Gastroesophageal sphincter (tissue), 4 donors: ENCODE results near the gene ZMPSTE24. TPM values are rescaled to one million over a fixed set of nuclear protein-coding genes. Genes with fewer than 3 reads are reported as not detected.

Source experiments
- ATAC-seq: fragments of 150-250 bp; one replicate; pipeline ENCODE4 v1.9.1; 2016; ENCODE audit warnings: mild to moderate bottlenecking, moderate library complexity
- H3K27ac ChIP-seq, 4 donors: fragments of 200-600 bp; sonication (generic) in 3 of 4; 1 replicate in 3 of 4; 2 replicates in 1 of 4; pipeline ENCODE4 v1.5.1; 2016 to 2019
- H3K27me3 ChIP-seq: fragments of 200-600 bp; sonication (generic); one replicate; pipeline ENCODE4 v1.5.1; 2019
- H3K36me3 ChIP-seq, 2 donors: fragments of 200-600 bp; sonication (generic); one replicate each; pipeline ENCODE4 v1.5.1; 2019; ENCODE audit warnings: control low read depth in 1 of 2
- H3K4me1 ChIP-seq, 3 donors: fragments of 200-600 bp; sonication (generic); 1 replicate in 2 of 3; 2 replicates in 1 of 3; pipeline ENCODE4 v1.5.1; 2016 to 2019; ENCODE audit warnings: control low read depth in 2 of 3
- H3K4me3 ChIP-seq, 2 donors: fragments of 200-600 bp; sonication (generic); one replicate each; pipeline ENCODE4 v1.5.1; 2019; ENCODE audit warnings: mild to moderate bottlenecking in 1 of 2, moderate library complexity in 1 of 2
- H3K9me3 ChIP-seq, 3 donors: fragments of 200-600 bp; sonication (generic); one replicate each; pipeline ENCODE4 v1.5.1; 2017 to 2019; ENCODE audit warnings: control low read depth in 2 of 3
- EP300 ChIP-seq: sonication (generic); formaldehyde crosslinking; IDR thresholded peaks from one replicate; pipeline ENCODE4 v1.6.1; 2017; ENCODE audit warnings: antibody characterized with exemption, mild to moderate bottlenecking
- POLR2A ChIP-seq, 2 donors: fragments of 450-650 bp; IDR thresholded peaks; one replicate each; pipeline ENCODE4 v1.6.1; 2017; ENCODE audit warnings: antibody characterized with exemption in 2 of 2, mild to moderate bottlenecking in 2 of 2, moderate library complexity in 1 of 2
- POLR2AphosphoS5 ChIP-seq: sonication (generic); formaldehyde crosslinking; IDR thresholded peaks from one replicate; pipeline ENCODE4 v1.6.1; 2017; ENCODE audit warnings: antibody characterized with exemption
- WGBS, 2 donors: methylation state at CpG; one replicate each; pipeline ENCODE4 v1.1.5; 2018; ENCODE audit warnings: low coverage in 1 of 2; 5-methylcytosine and 5-hydroxymethylcytosine counted together
- total RNA-seq, 4 donors: library from RNA; depleted of rRNA; stranded (reverse); fragments of >200 nt; gene quantifications; one replicate each; pipeline ENCODE4 v1.1.0, GENCODE V29; 2016
- TF ChIP-seq, protein P1 (sequence below), 4 experiments: fragments of 200-600 bp in 2 of 4; fragments of 450-650 bp in 2 of 4; sonication (generic) in 1 of 4; IDR thresholded peaks; one replicate each; pipeline ENCODE4 v1.5.1; 2017 to 2019; ENCODE audit warnings: antibody characterized with exemption in 4 of 4, mild to moderate bottlenecking in 2 of 4, moderate library complexity in 2 of 4

The ZMPSTE24 gene
- total RNA-seq, 4 donors from 2014 or later, result 49.0 to 76.1 (median 58.3) TPM

DNA sequence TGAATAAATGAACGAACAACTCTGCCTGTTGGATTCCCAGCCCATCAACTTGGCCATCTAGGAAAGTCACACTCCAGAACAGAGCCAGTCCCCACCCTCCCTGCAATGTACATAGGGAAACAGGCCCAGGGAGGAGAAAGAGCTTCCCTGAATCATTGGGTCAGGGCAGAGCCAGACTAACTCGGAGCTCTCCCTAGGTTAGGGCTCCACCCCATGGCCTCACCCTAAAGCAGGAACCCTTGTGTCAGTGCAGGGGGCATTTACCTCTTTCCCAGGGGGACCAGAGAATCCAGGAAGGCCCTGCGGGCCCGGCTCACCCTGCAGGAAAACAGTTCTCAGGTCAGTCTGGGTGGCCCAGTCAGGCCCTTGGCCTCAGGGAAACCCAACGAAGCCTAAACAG lies 47.4 kb downstream of the ZMPSTE24 start:
- H3K4me3 ChIP-seq, result no peak overlapping the region
- no peak for ATAC-seq
- no peaks in the 10 kb centered on the region for H3K4me1 ChIP-seq
- WGBS, 2 donors, result 60 to 83% methylated on average over 1 of the region's 5 CpGs
- no peak overlapping the region for H3K27ac ChIP-seq
- no peaks in the 10 kb centered on the region for H3K27me3 ChIP-seq
- no peak for TF ChIP-seq POLR2A (IDR thresholded peaks at IDR 0.05)
- TF ChIP-seq, protein P1, sequence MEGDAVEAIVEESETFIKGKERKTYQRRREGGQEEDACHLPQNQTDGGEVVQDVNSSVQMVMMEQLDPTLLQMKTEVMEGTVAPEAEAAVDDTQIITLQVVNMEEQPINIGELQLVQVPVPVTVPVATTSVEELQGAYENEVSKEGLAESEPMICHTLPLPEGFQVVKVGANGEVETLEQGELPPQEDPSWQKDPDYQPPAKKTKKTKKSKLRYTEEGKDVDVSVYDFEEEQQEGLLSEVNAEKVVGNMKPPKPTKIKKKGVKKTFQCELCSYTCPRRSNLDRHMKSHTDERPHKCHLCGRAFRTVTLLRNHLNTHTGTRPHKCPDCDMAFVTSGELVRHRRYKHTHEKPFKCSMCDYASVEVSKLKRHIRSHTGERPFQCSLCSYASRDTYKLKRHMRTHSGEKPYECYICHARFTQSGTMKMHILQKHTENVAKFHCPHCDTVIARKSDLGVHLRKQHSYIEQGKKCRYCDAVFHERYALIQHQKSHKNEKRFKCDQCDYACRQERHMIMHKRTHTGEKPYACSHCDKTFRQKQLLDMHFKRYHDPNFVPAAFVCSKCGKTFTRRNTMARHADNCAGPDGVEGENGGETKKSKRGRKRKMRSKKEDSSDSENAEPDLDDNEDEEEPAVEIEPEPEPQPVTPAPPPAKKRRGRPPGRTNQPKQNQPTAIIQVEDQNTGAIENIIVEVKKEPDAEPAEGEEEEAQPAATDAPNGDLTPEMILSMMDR (IDR thresholded peaks at IDR 0.05), result no peak
- no peak for TF ChIP-seq EP300
- H3K36me3 ChIP-seq, result no peaks in the 10 kb centered on the region
- H3K9me3 ChIP-seq, result no peaks in the 10 kb centered on the region

DNA sequence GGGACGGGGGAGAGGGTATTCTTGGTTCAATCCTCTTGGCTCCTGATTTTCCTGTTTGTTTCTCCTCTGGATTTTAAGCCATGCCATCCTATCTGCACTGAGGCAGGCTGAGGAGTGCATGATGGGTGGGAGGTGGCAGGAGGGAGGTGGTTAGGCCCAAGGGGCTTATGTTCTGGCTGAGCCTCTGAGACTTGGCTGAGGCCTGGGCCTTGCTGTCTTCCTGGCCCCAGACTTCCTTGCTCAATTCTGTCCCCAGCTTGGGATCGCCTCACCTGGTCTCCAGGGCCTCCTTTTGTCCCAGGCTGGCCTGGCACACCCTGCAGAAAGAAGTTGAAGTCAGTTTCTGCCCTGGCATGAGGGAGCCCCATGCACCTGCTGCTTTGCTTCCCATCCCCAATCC lies 47.8 kb downstream of the ZMPSTE24 start:
- Histone ChIP-seq H3K4me1 (no peaks in the 10 kb centered on the region), H3K27me3 (no peaks in the 10 kb centered on the region), H3K27ac (no peak overlapping the region), H3K4me3 (no peak overlapping the region), H3K36me3 (no peaks in the 10 kb centered on the region), H3K9me3 (no peaks in the 10 kb centered on the region)
- no peak for TF ChIP-seq EP300
- no peak for TF ChIP-seq POLR2A (IDR thresholded peaks at IDR 0.05)
- no peak for TF ChIP-seq POLR2AphosphoS5
- TF ChIP-seq, protein P1 (IDR thresholded peaks at IDR 0.05), result no peak
- 100% methylated on average over 1 of the region's 2 CpGs; no CpG with 5 or more reads in 1 of the 2 donors for WGBS, 2 donors
- no peak for ATAC-seq

DNA sequence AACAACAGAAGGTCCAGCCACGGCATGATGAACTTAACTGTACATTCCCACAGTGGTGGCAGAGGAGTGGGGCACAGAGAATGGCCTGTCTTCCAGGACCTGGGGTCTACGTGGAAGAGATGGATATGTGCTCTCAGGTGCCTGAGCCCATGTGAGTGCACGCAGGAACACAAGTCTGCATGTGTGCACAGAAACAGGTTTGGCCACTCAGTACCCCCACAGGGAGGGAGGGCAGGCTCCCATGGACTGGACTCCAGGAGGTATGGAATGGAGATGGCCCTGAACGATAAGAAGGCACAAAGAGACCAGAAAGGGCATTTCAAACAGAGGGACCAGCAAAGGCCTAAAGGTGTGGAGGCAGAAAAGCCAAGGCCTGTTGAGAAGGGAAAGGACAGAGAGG lies 48.3 kb downstream of the ZMPSTE24 start:
- no peaks in the 10 kb centered on the region for H3K27me3 ChIP-seq
- TF ChIP-seq POLR2A (IDR thresholded peaks at IDR 0.05) (no peak), EP300 (no peak), POLR2AphosphoS5 (no peak)
- TF ChIP-seq, protein P1 (IDR thresholded peaks at IDR 0.05), result no peak
- H3K4me3 ChIP-seq, result no peak overlapping the region
- no peak overlapping the region for H3K27ac ChIP-seq
- no peak for ATAC-seq
- H3K4me1 ChIP-seq, result no peaks in the 10 kb centered on the region
- no peaks in the 10 kb centered on the region for H3K36me3 ChIP-seq
- 86% methylated on average over 1 of the region's 4 CpGs; no CpG with 5 or more reads in 1 of the 2 donors for WGBS, 2 donors
- H3K9me3 ChIP-seq, result no peaks in the 10 kb centered on the region

DNA sequence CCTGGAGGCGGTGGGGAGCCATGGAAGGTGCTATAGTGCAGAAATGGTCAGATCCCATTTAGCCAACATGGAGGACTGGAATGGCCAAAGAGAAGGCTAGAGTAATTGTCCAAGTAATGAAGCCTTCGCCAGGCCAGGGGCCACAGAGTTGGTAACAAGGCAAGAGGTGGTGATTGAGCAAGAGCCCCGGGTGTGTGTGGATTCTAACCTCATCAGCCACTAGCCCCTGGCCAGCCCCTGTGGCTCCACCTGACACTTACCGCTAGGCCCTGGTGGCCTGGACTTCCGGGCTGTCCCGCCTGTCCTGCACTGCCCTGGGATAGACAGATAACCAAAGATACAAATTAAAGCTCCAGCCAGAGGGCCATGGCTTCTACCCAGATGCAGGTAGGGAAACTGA lies 49.1 kb downstream of the ZMPSTE24 start:
- TF ChIP-seq POLR2AphosphoS5 (no peak), POLR2A (IDR thresholded peaks at IDR 0.05) (no peak), EP300 (no peak)
- TF ChIP-seq, protein P1 (IDR thresholded peaks at IDR 0.05), result no peak
- Histone ChIP-seq H3K4me3 (no peak overlapping the region), H3K9me3 (no peaks in the 10 kb centered on the region), H3K36me3 (no peaks in the 10 kb centered on the region), H3K27me3 (no peaks in the 10 kb centered on the region), H3K4me1 (no peaks in the 10 kb centered on the region), H3K27ac (no peak overlapping the region)
- WGBS, 2 donors, result 95% methylated on average over 2 of the region's 6 CpGs; no CpG with 5 or more reads in 1 of the 2 donors
- no peak for ATAC-seq

DNA sequence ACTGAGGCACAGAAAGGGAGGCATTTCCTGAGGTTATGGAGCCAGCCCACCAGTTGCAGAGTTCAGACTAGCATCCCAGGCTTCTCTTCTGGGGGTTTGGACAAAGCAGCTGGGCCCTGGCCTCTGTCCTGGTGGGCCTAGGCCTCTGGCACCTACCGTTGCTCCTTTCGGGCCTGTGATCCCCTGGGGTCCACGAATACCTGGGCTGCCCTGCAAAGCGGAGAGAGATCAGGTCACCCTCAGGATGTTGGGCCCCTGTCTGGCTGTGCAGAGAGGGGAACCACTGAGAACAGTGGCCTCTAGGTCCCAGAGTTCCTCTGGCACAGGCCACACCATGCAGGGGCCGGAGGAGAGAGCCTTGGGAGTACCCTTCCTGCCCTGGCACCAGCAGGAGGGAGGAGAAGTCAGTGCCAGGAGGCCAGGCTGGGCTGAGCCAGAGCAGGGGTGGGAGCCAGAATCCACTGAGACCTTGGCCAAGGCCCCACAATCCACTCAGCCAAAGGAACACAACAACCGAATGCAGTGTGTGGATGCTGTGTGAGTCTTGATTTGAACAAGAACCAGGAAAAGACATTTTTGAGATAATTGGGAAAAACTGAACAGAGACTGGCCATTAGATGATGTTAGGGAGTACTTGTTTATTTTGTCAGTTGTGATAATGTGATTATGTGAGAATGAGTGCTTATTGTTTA lies 50.1 kb downstream of the ZMPSTE24 start:
- Histone ChIP-seq H3K9me3 (no peaks in the 10 kb centered on the region), H3K4me1 (no peaks in the 10 kb centered on the region), H3K4me3 (no peak overlapping the region), H3K36me3 (no peaks in the 10 kb centered on the region), H3K27me3 (no peaks in the 10 kb centered on the region), H3K27ac (no peak overlapping the region)
- WGBS, 2 donors, result 0% methylated on average over 1 of the region's 6 CpGs; no CpG with 5 or more reads in 1 of the 2 donors
- ATAC-seq, result no peak
- TF ChIP-seq POLR2A (IDR thresholded peaks at IDR 0.05), result no peak
